HG02885 (cell line): ENCODE results near the gene SYNGR3.

Source experiments
- ATAC-seq: cut with Tn5 transposase; IDR thresholded peaks from one replicate; pipeline ENCODE4 v1.9.1; 2021; ENCODE audit warnings: mild to moderate bottlenecking; ENCODE audit not compliant: unreplicated experiment, poor library complexity

The SYNGR3 gene

GRCh38 chr16:1990351-1991134, 773 bp downstream of the SYNGR3 start:
- ATAC-seq, result no peak

GRCh38 chr16:1991135-1991551, 1.4 kb downstream of the SYNGR3 start:
- no peak for ATAC-seq

- ATAC-seq, result no peak
These were observed 1.8 kb downstream of the SYNGR3 start for GRCh38 chr16:1991588-1991947.

- peak; percentile 59 for ATAC-seq
These were observed 2.4 kb downstream of the SYNGR3 start for GRCh38 chr16:1991948-1992703.

- ATAC-seq, result no peak
These were observed 3.0 kb downstream of the SYNGR3 start for GRCh38 chr16:1992704-1993317.

- ATAC-seq, result no peak
These were observed 4.0 kb downstream of the SYNGR3 start for GRCh38 chr16:1993731-1994131.

GRCh38 chr16:1997494-1998359, 8.0 kb downstream of the SYNGR3 start:
- no peak for ATAC-seq

- ATAC-seq, result no peak
These were observed 8.6 kb downstream of the SYNGR3 start for GRCh38 chr16:1998360-1998835.

GRCh38 chr16:1998852-1999801, 9.4 kb downstream of the SYNGR3 start:
- no peak for ATAC-seq

- ATAC-seq, result no peak
These were observed 10.2 kb downstream of the SYNGR3 start for GRCh38 chr16:1999866-2000514.

GRCh38 chr16:2001035-2001434, 11.3 kb downstream of the SYNGR3 start:
- ATAC-seq, result no peak

GRCh38 chr16:2001456-2002355, 11.9 kb downstream of the SYNGR3 start:
- ATAC-seq, result no peak

- ATAC-seq, result no peak
These were observed 12.8 kb downstream of the SYNGR3 start for GRCh38 chr16:2002406-2003230.

- ATAC-seq, result no peak
These were observed 13.6 kb downstream of the SYNGR3 start for GRCh38 chr16:2003231-2003826.

GRCh38 chr16:2003827-2004641, 14.3 kb downstream of the SYNGR3 start:
- peak; percentile 70 for ATAC-seq
